Lower leg skin (tissue), 3 donors: ENCODE data around the gene TULP3.

ENCODE experiments used
- CTCF ChIP-seq, 3 donors: fragments of 450-650 bp; IDR thresholded peaks; one replicate each; pipeline ENCODE4 v1.5.1; 2016; ENCODE audit warnings: antibody characterized with exemption in 3 of 3, mild to moderate bottlenecking in 3 of 3, moderate library complexity in 2 of 3
- POLR2A ChIP-seq, 2 donors: fragments of 450-650 bp; IDR thresholded peaks; one replicate each; pipeline ENCODE4 v1.6.1; 2016 to 2017; ENCODE audit warnings: antibody characterized with exemption in 2 of 2, mild to moderate bottlenecking in 1 of 2, moderate library complexity in 1 of 2

DNA sequence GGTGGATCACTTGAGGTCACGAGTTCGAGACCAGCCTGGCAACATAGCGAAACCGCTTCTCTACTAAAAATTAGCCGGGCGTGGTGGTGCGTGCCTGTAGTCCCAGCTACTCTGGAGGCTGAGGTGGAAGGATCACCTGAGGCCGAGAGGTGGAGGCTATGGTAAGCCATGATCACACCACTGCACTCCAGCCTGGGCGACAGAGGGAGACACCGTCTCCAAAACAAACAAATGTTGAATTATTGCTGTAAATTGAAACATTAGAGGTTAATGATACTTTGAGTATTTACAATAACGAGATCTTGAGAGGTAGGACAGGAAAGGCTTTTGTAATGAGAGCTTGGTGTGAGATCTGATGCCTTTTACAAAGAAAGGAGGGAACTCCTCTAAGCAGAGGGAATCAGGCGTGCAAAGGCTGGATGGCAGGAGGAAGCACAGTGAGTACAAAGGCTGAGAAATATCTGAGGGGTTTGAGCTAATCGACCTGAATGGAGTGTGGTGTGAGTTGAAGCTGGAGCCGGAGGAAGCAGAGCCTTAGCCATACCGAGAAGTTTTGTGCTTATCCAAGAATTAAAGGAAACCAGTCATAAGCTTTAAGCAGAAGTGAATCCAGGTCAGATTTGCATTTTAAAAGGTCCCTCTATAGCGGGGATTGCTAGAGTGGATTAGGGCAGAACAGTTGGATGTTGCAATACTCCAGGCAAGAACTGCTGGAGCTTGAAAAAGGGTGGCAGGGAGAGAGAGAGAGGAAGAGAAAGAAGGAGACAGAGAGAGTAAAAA, 12.5 kb upstream of the TULP3 start:
- TF ChIP-seq CTCF (IDR thresholded peaks at IDR 0.05) (no peak), POLR2A (IDR thresholded peaks at IDR 0.05) (no peak)
